Fibroblast of skin of left biceps (primary cell): ENCODE measurements around the gene MYRFL.
A peak's percentile ranks its signal among the peaks of the same experiment; 100 is the strongest.
"Not testable (repeated sequence)": the region's sequence is repeated elsewhere in the genome, so short reads cannot be mapped to it uniquely, and the experiment has no call there.

Source experiments
- DNase-seq, 2 experiments: peaks; one replicate each; pipeline ENCODE4 v3.0.0-alpha.2; 2013; ENCODE audit warnings: low read depth in 2 of 2

The MYRFL gene

GRCh38 chr12:69987579-69988091 is 162.6 kb downstream of the MYRFL start:
- peak; percentile 98 to 99 for DNase-seq

- peak; percentile 90 for DNase-seq
These were observed 163.7 kb downstream of the MYRFL start for GRCh38 chr12:69988481-69989321.

GRCh38 chr12:69991690-69992288 is 166.8 kb downstream of the MYRFL start:
- no peak for DNase-seq

- no peak for DNase-seq
These were observed 168.4 kb downstream of the MYRFL start for GRCh38 chr12:69993433-69993832.

- DNase-seq: not testable (repeated sequence)
These were observed 169.1 kb downstream of the MYRFL start for GRCh38 chr12:69994086-69994485.

GRCh38 chr12:69994724-69995173 is 169.7 kb downstream of the MYRFL start:
- no peak for DNase-seq

- DNase-seq: no peak
These were observed 171.2 kb downstream of the MYRFL start for GRCh38 chr12:69996241-69996640.

- no peak for DNase-seq
These were observed 171.7 kb downstream of the MYRFL start for GRCh38 chr12:69996722-69997121.

GRCh38 chr12:69998011-69998410 is 173.0 kb downstream of the MYRFL start:
- DNase-seq: no peak

- no peak for DNase-seq
These were observed 173.9 kb downstream of the MYRFL start for GRCh38 chr12:69998922-69999321.

- DNase-seq: no peak
These were observed 174.5 kb downstream of the MYRFL start for GRCh38 chr12:69999561-69999960.

- DNase-seq: no peak
These were observed 177.3 kb downstream of the MYRFL start for GRCh38 chr12:70002097-70002911.

GRCh38 chr12:70002912-70003255 is 177.9 kb downstream of the MYRFL start:
- no peak for DNase-seq

GRCh38 chr12:70005864-70006618 is 181.0 kb downstream of the MYRFL start:
- DNase-seq: no peak

GRCh38 chr12:70006619-70006973 is 181.6 kb downstream of the MYRFL start:
- DNase-seq: no peak

- DNase-seq: no peak
These were observed 182.7 kb downstream of the MYRFL start for GRCh38 chr12:70007687-70008086.
